ENCODE results near the gene MYL6.
A peak's percentile ranks its signal among the peaks of the same experiment; 100 is the strongest.
"Not testable (repeated sequence)": the region's sequence is repeated elsewhere in the genome, so short reads cannot be mapped to it uniquely, and the experiment has no call there.

Gene MYL6

GRCh38 chr12:56158029-56158925 is at the start of gene MYL6:
TSS of gene MYL6 (plus strand) at chr12:56158359. CDS start at chr12:56158402, 43 bp downstream.
- DNase-seq = peak; percentile 89

- DNase-seq = no peak
Measured at GRCh38 chr12:56110571-56110970, 47.6 kb upstream of the MYL6 start.

- no peak for DNase-seq
Measured at GRCh38 chr12:56114084-56114483, 44.1 kb upstream of the MYL6 start.

GRCh38 chr12:56115329-56115728 is 42.8 kb upstream of the MYL6 start:
- no peak for DNase-seq

GRCh38 chr12:56116267-56117081 is 41.7 kb upstream of the MYL6 start, which contains the start of gene RPL41:
TSS of gene RPL41 (plus strand) at chr12:56116633.
- DNase-seq = peak; percentile 92

- DNase-seq = not testable (repeated sequence)
Measured at GRCh38 chr12:56117082-56117706, 41.0 kb upstream of the MYL6 start.

GRCh38 chr12:56117778-56118687 is 40.1 kb upstream of the MYL6 start, which contains the start of gene ZC3H10:
TSS of gene ZC3H10 (plus strand) at chr12:56118266. CDS start at chr12:56120563, 2,297 bp downstream.
- DNase-seq = peak; percentile 96

GRCh38 chr12:56118688-56119357 is 39.3 kb upstream of the MYL6 start:
- no peak for DNase-seq

- peak; percentile 40 for DNase-seq
Measured at GRCh38 chr12:56119361-56119796, 38.8 kb upstream of the MYL6 start.

GRCh38 chr12:56120158-56120846 is 37.9 kb upstream of the MYL6 start:
- DNase-seq = no peak

GRCh38 chr12:56121204-56121870 is 36.8 kb upstream of the MYL6 start:
- no peak for DNase-seq

GRCh38 chr12:56122637-56123036 is 35.5 kb upstream of the MYL6 start:
- DNase-seq = no peak

GRCh38 chr12:56124133-56124532 is 34.0 kb upstream of the MYL6 start:
- no peak for DNase-seq

- DNase-seq = no peak
Measured at GRCh38 chr12:56126732-56127239, 31.4 kb upstream of the MYL6 start.

- DNase-seq = no peak
Measured at GRCh38 chr12:56127485-56127887, 30.7 kb upstream of the MYL6 start.

- peak; percentile 97 for DNase-seq
Measured at GRCh38 chr12:56127888-56128669, 30.1 kb upstream of the MYL6 start, which contains the start of gene ESYT1. TSS of gene ESYT1 (plus strand) at chr12:56128267. CDS start at chr12:56128320, 53 bp downstream.

- DNase-seq = no peak
Measured at GRCh38 chr12:56128670-56129205, 29.4 kb upstream of the MYL6 start.

GRCh38 chr12:56129206-56129941 is 28.8 kb upstream of the MYL6 start:
- no peak for DNase-seq

Measured in NCI-H2081 treated with DMSO at 0.1 percent for 48 hours (cell line).